Central memory CD8-positive, alpha-beta T cell (primary cell): Measurements from ENCODE around the gene CCDC102B.

Experiments used
- ATAC-seq: fragments of 150-1000 bp; cut with Tn5 transposase; replicated peaks from 2 replicates; pipeline ENCODE4 v1.10.0; 2022; ENCODE audit warnings: mild to moderate bottlenecking, moderate FRiP score, moderate number of reproducible peaks; ENCODE audit not compliant: poor library complexity, severe bottlenecking; ENCODE audit errors: extremely low read depth
- DNase-seq, 2 donors: peaks; one replicate each; pipeline ENCODE4 v3.0.0; 2021; ENCODE audit warnings: low spot score in 2 of 2
- H3K27ac Mint-ChIP-seq: one replicate; pipeline ENCODE4 v1.8.0; 2022; ENCODE audit warnings: low read depth, mild to moderate bottlenecking, moderate library complexity, mixed read lengths
- H3K27me3 Mint-ChIP-seq: one replicate; pipeline ENCODE4 v1.8.0; 2022; ENCODE audit warnings: mixed read lengths
- H3K36me3 Mint-ChIP-seq: one replicate; pipeline ENCODE4 v1.8.0; 2022; ENCODE audit warnings: mild to moderate bottlenecking, moderate library complexity, mixed read lengths; ENCODE audit not compliant: insufficient read depth
- H3K4me1 Mint-ChIP-seq: one replicate; pipeline ENCODE4 v1.8.0; 2022; ENCODE audit warnings: mixed read lengths
- H3K4me3 Mint-ChIP-seq: one replicate; pipeline ENCODE4 v1.8.0; 2022; ENCODE audit warnings: mild to moderate bottlenecking, moderate library complexity, mixed read lengths
- H3K9me3 Mint-ChIP-seq: one replicate; pipeline ENCODE4 v1.8.0; 2022; ENCODE audit warnings: mixed read lengths

The CCDC102B gene

DNA sequence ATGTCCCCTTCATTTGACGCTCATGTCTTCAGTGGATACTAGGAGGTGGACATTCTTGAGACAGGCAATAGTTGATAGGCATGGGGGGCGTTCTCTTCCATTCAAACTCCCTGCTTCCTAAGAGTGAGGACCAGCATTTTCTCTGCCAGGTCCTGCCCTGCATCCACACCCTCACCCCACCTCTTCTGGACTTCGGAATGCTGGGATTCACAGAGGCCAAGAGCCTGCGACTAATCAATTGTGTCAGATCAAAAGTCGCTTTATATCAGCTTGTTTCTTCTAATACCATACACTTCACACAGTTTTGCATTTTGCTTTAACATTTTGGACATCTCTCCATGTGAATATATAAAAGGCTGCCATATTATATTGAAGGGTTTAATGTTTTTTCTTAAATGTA, 210.7 kb downstream of the CCDC102B start:
- DNase-seq (no peak), ATAC-seq (no peak)
- Mint-ChIP-seq H3K4me3 (no peak overlapping the region), H3K36me3 (peaks cover 3% of the 10 kb centered on the region), H3K27me3 (no peaks in the 10 kb centered on the region), H3K27ac (no peak overlapping the region), H3K9me3 (no peaks in the 10 kb centered on the region), H3K4me1 (no peaks in the 10 kb centered on the region)

GRCh38 chr18:69021211-69021805, 223.4 kb downstream of the CCDC102B start:
- Mint-ChIP-seq H3K4me3 (no peak overlapping the region), H3K4me1 (no peaks in the 10 kb centered on the region), H3K9me3 (peaks cover 5% of the 10 kb centered on the region), H3K27me3 (no peaks in the 10 kb centered on the region), H3K36me3 (no peaks in the 10 kb centered on the region), H3K27ac (no peak overlapping the region)
- no peak for DNase-seq
- ATAC-seq: no peak

DNA sequence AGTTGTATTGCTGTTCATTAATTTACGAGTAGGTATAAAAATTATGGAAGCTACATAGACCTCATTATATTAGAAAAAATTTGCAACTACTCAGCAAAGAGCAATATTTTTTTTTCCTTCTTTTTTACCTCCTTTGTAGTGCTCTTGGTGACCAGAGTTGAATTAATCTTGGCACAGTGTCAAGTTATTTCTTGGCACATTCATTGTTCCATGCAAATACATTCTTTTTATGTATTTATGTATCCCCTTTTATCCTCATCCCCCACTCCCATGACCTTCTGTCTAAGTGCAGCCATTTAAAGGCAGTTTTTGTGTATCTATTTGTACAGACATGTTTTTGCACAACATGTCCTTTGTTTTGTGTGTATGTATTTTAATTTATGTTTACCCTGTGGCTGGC, 224.5 kb downstream of the CCDC102B start:
- DNase-seq (no peak), ATAC-seq (no peak)
- Mint-ChIP-seq H3K27me3 (no peaks in the 10 kb centered on the region), H3K36me3 (no peaks in the 10 kb centered on the region), H3K27ac (no peak overlapping the region), H3K9me3 (peaks cover 5% of the 10 kb centered on the region), H3K4me3 (no peak overlapping the region), H3K4me1 (no peaks in the 10 kb centered on the region)

GRCh38 chr18:69031571-69031970, 233.7 kb downstream of the CCDC102B start:
- DNase-seq (no peak), ATAC-seq (no peak)
- Mint-ChIP-seq H3K27me3 (no peaks in the 10 kb centered on the region), H3K4me1 (no peaks in the 10 kb centered on the region), H3K36me3 (no peaks in the 10 kb centered on the region), H3K9me3 (no peaks in the 10 kb centered on the region), H3K27ac (no peak overlapping the region), H3K4me3 (no peak overlapping the region)

DNA sequence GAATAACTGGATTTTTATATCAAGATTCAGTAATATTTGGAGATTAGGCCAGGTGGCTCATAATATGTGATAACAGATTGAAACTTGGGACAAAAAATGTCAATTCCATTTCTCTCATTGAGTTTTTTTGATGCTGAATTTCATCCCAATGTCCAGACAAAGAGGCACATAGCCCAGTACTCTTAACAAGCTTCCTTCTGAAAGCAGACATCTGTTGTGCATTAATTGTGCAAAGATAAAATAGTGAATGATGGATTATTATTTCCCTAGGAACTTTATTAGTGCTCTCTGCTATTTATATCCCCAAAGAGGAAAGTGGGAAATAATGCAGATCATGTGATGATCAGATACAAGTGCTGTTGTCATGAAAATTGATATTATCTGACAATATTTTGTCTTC, 234.1 kb downstream of the CCDC102B start:
- ATAC-seq (no peak), DNase-seq (no peak)
- Mint-ChIP-seq H3K27me3 (no peaks in the 10 kb centered on the region), H3K36me3 (no peaks in the 10 kb centered on the region), H3K9me3 (no peaks in the 10 kb centered on the region), H3K4me3 (no peak overlapping the region), H3K4me1 (no peaks in the 10 kb centered on the region), H3K27ac (no peak overlapping the region)

DNA sequence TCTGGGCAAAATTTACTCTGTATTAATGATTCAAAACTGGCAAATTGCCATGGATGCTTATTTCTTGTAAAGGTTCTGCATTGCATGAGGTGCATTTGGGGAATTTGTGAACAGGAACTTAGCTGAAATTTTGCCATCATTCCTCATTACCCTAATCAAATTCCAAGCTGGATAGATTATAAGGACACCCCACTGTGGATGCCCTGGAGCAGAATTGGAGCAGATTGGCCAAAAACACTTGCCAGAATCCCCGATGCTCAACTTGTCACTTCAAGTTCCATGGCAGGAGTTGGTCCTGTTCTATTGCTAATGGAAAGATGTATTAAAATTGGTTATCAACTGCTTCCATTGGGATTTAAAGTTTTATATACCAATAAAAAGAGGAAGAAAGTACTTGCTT, 237.9 kb downstream of the CCDC102B start:
- Mint-ChIP-seq H3K36me3 (no peaks in the 10 kb centered on the region), H3K9me3 (no peaks in the 10 kb centered on the region), H3K27ac (no peak overlapping the region)

DNA sequence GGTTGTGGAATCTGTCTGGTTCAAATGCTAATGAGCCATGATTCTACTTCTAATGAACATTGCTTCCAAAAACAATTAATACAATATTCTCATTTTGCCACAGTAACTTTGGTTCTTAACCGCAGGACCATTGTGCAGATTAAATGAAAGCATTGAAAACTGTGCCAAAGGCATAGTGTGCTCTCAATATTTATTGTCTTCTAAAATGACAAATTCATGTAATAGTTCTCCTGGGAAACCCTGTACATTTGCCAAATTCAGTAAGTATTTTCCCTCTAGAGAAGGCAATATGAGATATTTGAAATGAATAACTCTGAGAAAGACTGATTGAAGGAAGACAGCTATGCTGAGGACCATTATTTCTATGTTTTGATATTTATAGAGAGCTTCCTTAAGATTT, 246.3 kb downstream of the CCDC102B start:
- no peak for DNase-seq

More for the DNA sequence above, 237.9 kb downstream of the CCDC102B start:
- no peak for ATAC-seq
- Mint-ChIP-seq H3K27me3 (no peaks in the 10 kb centered on the region), H3K4me3 (no peak overlapping the region), H3K4me1 (no peaks in the 10 kb centered on the region)
- no peak for DNase-seq

DNA sequence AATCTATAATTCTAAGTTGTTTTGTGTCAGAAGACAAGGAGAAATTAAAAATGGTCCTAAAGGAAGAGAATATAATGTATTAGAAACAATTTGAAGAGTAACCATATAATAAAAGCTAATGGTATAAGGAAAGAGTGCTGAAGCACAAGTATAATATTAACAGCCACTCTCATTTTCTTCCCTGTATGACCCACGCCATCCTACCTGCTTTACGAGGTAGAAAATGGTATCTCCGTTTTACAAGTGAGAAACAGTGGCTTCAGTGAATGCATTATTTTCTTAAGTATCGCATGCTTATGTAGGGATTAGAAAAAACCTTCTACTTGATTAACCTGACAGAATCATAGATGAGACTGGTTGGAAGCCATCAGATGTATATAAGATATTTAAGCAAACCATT, 266.2 kb downstream of the CCDC102B start:
- H3K9me3 Mint-ChIP-seq: no peaks in the 10 kb centered on the region
- DNase-seq (no peak), ATAC-seq (no peak)
- no peaks in the 10 kb centered on the region for H3K4me1 Mint-ChIP-seq
- H3K27ac Mint-ChIP-seq: no peak overlapping the region
- no peaks in the 10 kb centered on the region for H3K27me3 Mint-ChIP-seq
- no peaks in the 10 kb centered on the region for H3K36me3 Mint-ChIP-seq
- no peak overlapping the region for H3K4me3 Mint-ChIP-seq

More for the DNA sequence above, 246.3 kb downstream of the CCDC102B start:
- Mint-ChIP-seq H3K27me3 (no peaks in the 10 kb centered on the region), H3K27ac (no peak overlapping the region), H3K4me1 (no peaks in the 10 kb centered on the region), H3K36me3 (no peaks in the 10 kb centered on the region), H3K9me3 (peaks cover 5% of the 10 kb centered on the region), H3K4me3 (no peak overlapping the region)
- no peak for ATAC-seq

DNA sequence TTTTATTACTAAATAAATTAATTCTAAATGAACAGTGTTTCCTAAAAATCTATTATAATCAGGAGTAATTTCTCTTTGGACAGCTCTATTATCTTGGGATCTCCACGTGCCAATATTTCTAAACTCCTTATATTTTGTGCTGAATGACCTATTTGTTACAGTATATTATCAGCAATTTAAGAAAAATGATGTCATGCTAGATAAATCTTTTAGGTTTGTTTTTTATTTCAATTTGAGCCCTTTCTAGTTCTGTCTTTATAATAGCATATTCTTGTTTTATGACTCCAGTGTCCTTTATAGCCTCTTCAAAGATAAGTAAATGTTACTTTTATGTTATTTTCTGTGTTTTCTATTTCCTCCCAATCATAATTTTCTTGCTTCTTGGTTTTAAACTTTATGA, 269.2 kb downstream of the CCDC102B start:
- Mint-ChIP-seq H3K27ac (no peak overlapping the region), H3K27me3 (no peaks in the 10 kb centered on the region), H3K4me1 (no peaks in the 10 kb centered on the region), H3K36me3 (no peaks in the 10 kb centered on the region), H3K9me3 (peaks cover 6% of the 10 kb centered on the region), H3K4me3 (no peak overlapping the region)
- no peak for DNase-seq
- no peak for ATAC-seq

DNA sequence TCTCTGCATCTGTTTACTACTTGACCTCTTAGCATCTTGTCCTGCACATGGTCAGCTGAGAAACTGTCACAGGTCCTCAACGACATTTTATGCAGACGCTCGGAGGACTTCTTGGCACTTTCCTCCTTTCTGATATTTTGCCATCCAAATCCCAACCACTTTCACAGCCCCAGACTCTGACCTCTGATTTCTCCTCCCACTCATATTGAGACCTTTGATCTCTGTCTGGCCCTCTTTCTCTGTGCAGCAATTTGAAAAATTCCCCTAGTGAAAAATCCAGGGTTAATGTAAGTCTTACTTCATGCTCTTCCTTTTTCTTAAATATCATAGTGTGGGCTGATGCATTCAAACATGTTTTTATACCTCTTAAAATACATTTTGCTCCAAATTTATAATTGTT, 273.8 kb downstream of the CCDC102B start:
- Mint-ChIP-seq H3K27me3 (no peaks in the 10 kb centered on the region), H3K4me3 (no peak overlapping the region), H3K4me1 (no peaks in the 10 kb centered on the region)

GRCh38 chr18:69081846-69082245, 284.0 kb downstream of the CCDC102B start:
- no peak for DNase-seq
- no peak for ATAC-seq
- H3K9me3 Mint-ChIP-seq: peaks cover 10% of the 10 kb centered on the region
- H3K27me3 Mint-ChIP-seq: no peaks in the 10 kb centered on the region
- H3K4me1 Mint-ChIP-seq: no peaks in the 10 kb centered on the region
- no peak overlapping the region for H3K27ac Mint-ChIP-seq
- H3K4me3 Mint-ChIP-seq: no peak overlapping the region
- no peaks in the 10 kb centered on the region for H3K36me3 Mint-ChIP-seq

More for the DNA sequence above, 273.8 kb downstream of the CCDC102B start:
- Mint-ChIP-seq H3K36me3 (no peaks in the 10 kb centered on the region), H3K9me3 (peaks cover 19% of the 10 kb centered on the region), H3K27ac (no peak overlapping the region)
- ATAC-seq (no peak), DNase-seq (no peak)

GRCh38 chr18:69082499-69082898, 284.6 kb downstream of the CCDC102B start:
- Mint-ChIP-seq H3K4me3 (no peak overlapping the region), H3K27me3 (no peaks in the 10 kb centered on the region), H3K4me1 (no peaks in the 10 kb centered on the region), H3K27ac (no peak overlapping the region), H3K36me3 (no peaks in the 10 kb centered on the region), H3K9me3 (peaks cover 3% of the 10 kb centered on the region)
- no peak for ATAC-seq
- DNase-seq: no peak

DNA sequence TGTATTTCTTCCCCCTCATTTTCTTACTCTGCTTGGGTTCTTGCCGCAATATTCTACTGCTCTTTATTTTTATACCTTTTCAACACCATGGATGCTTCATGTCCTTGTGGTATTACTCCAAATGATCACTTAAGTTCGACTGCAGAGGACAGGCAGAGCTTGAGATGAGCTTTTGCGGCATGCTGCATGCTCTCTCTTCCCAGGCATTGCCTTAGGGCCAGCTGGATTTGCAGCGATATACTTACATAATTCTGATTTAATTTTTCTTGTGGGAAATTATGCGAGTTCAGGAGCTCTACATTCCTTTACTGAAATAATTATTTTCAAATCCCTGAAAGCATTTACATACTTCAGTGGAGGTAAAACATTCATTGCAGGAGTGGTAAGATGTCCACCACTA, 288.1 kb downstream of the CCDC102B start:
- Mint-ChIP-seq H3K4me3 (no peak overlapping the region), H3K4me1 (no peaks in the 10 kb centered on the region), H3K27me3 (no peaks in the 10 kb centered on the region), H3K36me3 (no peaks in the 10 kb centered on the region), H3K27ac (no peak overlapping the region), H3K9me3 (no peaks in the 10 kb centered on the region)
- no peak for ATAC-seq
- no peak for DNase-seq

DNA sequence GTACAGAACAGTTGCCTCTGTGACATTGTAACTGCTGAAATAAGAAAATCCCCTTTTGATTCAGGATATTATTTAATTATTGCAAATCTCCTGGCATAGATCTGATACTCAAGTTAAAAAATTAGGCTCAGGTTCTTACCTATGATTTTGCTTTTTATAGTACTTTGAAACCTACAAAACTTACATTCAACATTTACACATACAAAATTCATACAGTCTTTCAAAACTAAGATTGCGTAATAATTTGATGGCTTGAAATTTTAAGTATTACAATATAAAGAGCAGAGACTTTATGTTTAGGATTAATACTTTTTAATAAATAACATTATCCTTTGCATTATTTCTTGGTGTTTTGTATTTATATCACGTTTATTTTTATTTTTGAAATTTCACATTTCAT, 291.1 kb downstream of the CCDC102B start:
- DNase-seq (no peak), ATAC-seq (no peak)
- Mint-ChIP-seq H3K4me3 (no peak overlapping the region), H3K27ac (no peak overlapping the region), H3K4me1 (no peaks in the 10 kb centered on the region), H3K36me3 (peaks cover 2% of the 10 kb centered on the region), H3K27me3 (no peaks in the 10 kb centered on the region), H3K9me3 (no peaks in the 10 kb centered on the region)
